Progenitor cell of endocrine pancreas (in vitro differentiated cells): Measurements from ENCODE around the gene TBXAS1. TPM values are rescaled to one million over a fixed set of nuclear protein-coding genes. Genes with fewer than 3 reads are reported as not detected.

Experiments
- DNase-seq: peaks from one replicate; pipeline ENCODE4 v3.0.0; 2021; ENCODE audit warnings: low spot score; ENCODE audit not compliant: unreplicated experiment
- H3K27ac Mint-ChIP-seq: 2 replicates; pipeline ENCODE4 v1.8.0; 2021; ENCODE audit warnings: mild to moderate bottlenecking, moderate library complexity, mixed read lengths
- H3K27me3 Mint-ChIP-seq: 2 replicates; pipeline ENCODE4 v1.8.0; 2021; ENCODE audit warnings: mixed read lengths
- H3K36me3 Mint-ChIP-seq: 2 replicates; pipeline ENCODE4 v1.8.0; 2022; ENCODE audit warnings: mixed read lengths; ENCODE audit not compliant: insufficient read depth
- H3K4me1 Mint-ChIP-seq: 2 replicates; pipeline ENCODE4 v1.8.0; 2021; ENCODE audit warnings: low read depth, mixed read lengths
- H3K4me3 Mint-ChIP-seq: 2 replicates; pipeline ENCODE4 v1.8.0; 2021; ENCODE audit warnings: low read depth, mild to moderate bottlenecking, moderate library complexity, mixed read lengths
- H3K9me3 Mint-ChIP-seq: 2 replicates; pipeline ENCODE4 v1.8.0; 2021; ENCODE audit warnings: low read depth, mixed read lengths
- CTCF ChIP-seq: fragments of 200-600 bp; sonication (generic); IDR thresholded peaks from one replicate; pipeline ENCODE4 v1.5.0; 2021; ENCODE audit warnings: antibody characterized with exemption, mild to moderate bottlenecking; ENCODE audit not compliant: unreplicated experiment
- total RNA-seq: library from RNA; stranded (reverse); gene quantifications from 2 replicates; pipeline ENCODE4 v1.2.1, GENCODE V29; 2021

TBXAS1 gene
- total RNA-seq, 1 donor from 2014 or later, result 10.4 TPM

GRCh38 chr7:139886206-139886605 lies 57.1 kb downstream of the TBXAS1 start:
- Mint-ChIP-seq H3K27ac (no peak overlapping the region), H3K36me3 (no peaks in the 10 kb centered on the region), H3K4me3 (no peak overlapping the region), H3K27me3 (no peaks in the 10 kb centered on the region), H3K9me3 (peaks cover 7% of the 10 kb centered on the region), H3K4me1 (peaks cover 20% of the 10 kb centered on the region)
- no peak for TF ChIP-seq CTCF
- DNase-seq, result no peak

- no peak for DNase-seq
- Mint-ChIP-seq H3K4me1 (peaks cover 14% of the 10 kb centered on the region), H3K4me3 (no peak overlapping the region), H3K27ac (no peak overlapping the region), H3K27me3 (no peaks in the 10 kb centered on the region), H3K36me3 (no peaks in the 10 kb centered on the region), H3K9me3 (peaks cover 7% of the 10 kb centered on the region)
- no peak for TF ChIP-seq CTCF
Measured at GRCh38 chr7:139886899-139887298, 57.8 kb downstream of the TBXAS1 start.

- Mint-ChIP-seq H3K4me3 (no peak overlapping the region), H3K36me3 (no peaks in the 10 kb centered on the region), H3K9me3 (peaks cover 7% of the 10 kb centered on the region), H3K27me3 (no peaks in the 10 kb centered on the region), H3K4me1 (peaks cover 11% of the 10 kb centered on the region), H3K27ac (no peak overlapping the region)
- DNase-seq, result no peak
- TF ChIP-seq CTCF, result no peak
Measured at GRCh38 chr7:139887992-139888481, 59.0 kb downstream of the TBXAS1 start.

- H3K27ac Mint-ChIP-seq, result no peak overlapping the region
- DNase-seq, result no peak
- peaks cover 7% of the 10 kb centered on the region for H3K4me1 Mint-ChIP-seq
- H3K4me3 Mint-ChIP-seq, result no peak overlapping the region
- no peaks in the 10 kb centered on the region for H3K36me3 Mint-ChIP-seq
- peaks cover 7% of the 10 kb centered on the region for H3K9me3 Mint-ChIP-seq
- no peak for TF ChIP-seq CTCF
- no peaks in the 10 kb centered on the region for H3K27me3 Mint-ChIP-seq
Measured at GRCh38 chr7:139889186-139889871, 60.3 kb downstream of the TBXAS1 start.

- no peaks in the 10 kb centered on the region for H3K9me3 Mint-ChIP-seq
- TF ChIP-seq CTCF, result no peak
- no peak for DNase-seq
- H3K27me3 Mint-ChIP-seq, result peaks cover 20% of the 10 kb centered on the region
- H3K4me1 Mint-ChIP-seq, result no peaks in the 10 kb centered on the region
- H3K27ac Mint-ChIP-seq, result no peak overlapping the region
- H3K36me3 Mint-ChIP-seq, result no peaks in the 10 kb centered on the region
- no peak overlapping the region for H3K4me3 Mint-ChIP-seq
Measured at GRCh38 chr7:139893461-139893860, 64.4 kb downstream of the TBXAS1 start.
